SU-DHL-6 (cell line): ENCODE measurements around the gene TTLL9.

Experiments
- H2AFZ ChIP-seq: fragments of 200-600 bp; sonication (generic); 2 replicates; pipeline ENCODE4 v1.6.1; 2014; ENCODE audit warnings: low read depth, mild to moderate bottlenecking, moderate library complexity, mixed read lengths, antibody characterized with exemption, low read length; ENCODE audit not compliant: severe bottlenecking
- H3F3A ChIP-seq: fragments of 200-600 bp; shearing (Covaris generic); 2 replicates; pipeline ENCODE4 v1.6.0; 2016; ENCODE audit warnings: antibody characterized with exemption, mild to moderate bottlenecking; ENCODE audit not compliant: insufficient read depth
- H3K27ac ChIP-seq: fragments of 200-600 bp; sonication (generic); 2 replicates; pipeline ENCODE4 v1.5.1; 2016; ENCODE audit warnings: low read depth, mild to moderate bottlenecking, low read length, moderate library complexity, mixed read lengths
- H3K27me3 ChIP-seq: fragments of 200-600 bp; sonication (generic), shearing (Covaris generic); 2 replicates; pipeline ENCODE4 v1.6.0; 2014; ENCODE audit warnings: mild to moderate bottlenecking, low read length
- H3K36me3 ChIP-seq: fragments of 200-600 bp; sonication (generic); 2 replicates; pipeline ENCODE4 v1.6.1; 2014; ENCODE audit warnings: mild to moderate bottlenecking, low read length, mixed read lengths
- H3K4me2 ChIP-seq: fragments of 300-600, 200-600 bp; shearing (Covaris generic), sonication (generic); 2 replicates; pipeline ENCODE4 v1.6.0; 2014; ENCODE audit warnings: low read length, low read depth, mild to moderate bottlenecking; ENCODE audit not compliant: poor library complexity, severe bottlenecking
- H3K4me3 ChIP-seq: fragments of 200-600 bp; sonication (generic); 2 replicates; pipeline ENCODE4 v1.5.1; 2014; ENCODE audit warnings: antibody characterized with exemption, low read length, mild to moderate bottlenecking, mixed read lengths; ENCODE audit not compliant: insufficient read depth, poor library complexity, severe bottlenecking
- H3K79me2 ChIP-seq: fragments of 200-600 bp; sonication (generic); 2 replicates; pipeline ENCODE4 v1.6.1; 2014; ENCODE audit warnings: mild to moderate bottlenecking, low read length, moderate library complexity; ENCODE audit not compliant: insufficient read depth
- H3K9ac ChIP-seq: fragments of 200-600 bp; sonication (generic); 2 replicates; pipeline ENCODE4 v1.7.0; 2014; ENCODE audit warnings: mild to moderate bottlenecking, low read length
- H3K9me2 ChIP-seq: fragments of 200-600 bp; sonication (generic); replicated peaks from 2 replicates; pipeline ENCODE4 v1.6.1; 2014; ENCODE audit warnings: low read length; ENCODE audit not compliant: insufficient read depth
- H3K9me3 ChIP-seq: fragments of 200-600 bp; sonication (generic); 2 replicates; pipeline ENCODE4 v1.6.1; 2014; ENCODE audit warnings: low read length, mixed read lengths; ENCODE audit not compliant: insufficient read depth
- H4K20me1 ChIP-seq: fragments of 200-600 bp; sonication (generic); 2 replicates; pipeline ENCODE4 v1.6.1; 2014; ENCODE audit warnings: low read depth, mild to moderate bottlenecking, antibody characterized with exemption, low read length, moderate library complexity, mixed read lengths
- EZH2phosphoT487 ChIP-seq: fragments of 200-600 bp; sonication (generic), shearing (Covaris generic); conservative IDR thresholded peaks from 2 replicates; pipeline ENCODE4 v1.6.1; 2018; ENCODE audit warnings: mild to moderate bottlenecking, antibody characterized with exemption, low read length, moderate library complexity, mixed read lengths
- TF ChIP-seq, protein P1 (sequence below): fragments of 200-600 bp; sonication (generic); IDR thresholded peaks from one replicate; pipeline ENCODE4 v1.5.1; 2017; ENCODE audit warnings: antibody characterized with exemption, mild to moderate bottlenecking, low read length, moderate library complexity; ENCODE audit not compliant: insufficient read depth, poor library complexity, severe bottlenecking

The TTLL9 gene

DNA sequence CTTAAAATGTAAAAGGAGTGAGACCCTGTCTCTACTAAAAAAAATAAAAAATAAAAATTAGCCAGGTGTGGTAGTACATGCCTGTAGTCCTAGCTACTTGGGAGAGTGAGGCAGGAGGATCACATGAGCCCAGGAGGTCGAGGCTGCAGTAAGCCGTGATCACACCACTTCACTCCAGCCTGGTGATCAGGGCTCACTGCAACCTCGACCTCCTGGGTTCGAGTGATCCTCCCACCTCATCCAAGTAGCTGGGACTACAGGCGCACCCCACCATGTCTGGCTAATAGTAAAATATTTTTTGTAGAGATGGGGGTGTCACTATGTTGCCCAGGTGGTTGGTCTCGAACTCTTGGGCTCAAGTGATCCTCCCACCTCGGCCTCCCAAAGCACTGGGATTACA lies 17.0 kb upstream of the TTLL9 start:
- Histone ChIP-seq H3K9me3 (no peaks in the 10 kb centered on the region), H3K4me2 (no peak overlapping the region), H3K79me2 (no peaks in the 10 kb centered on the region), H3K27ac (no peak overlapping the region), H3K9me2 (no peaks in the 10 kb centered on the region), H3K36me3 (no peaks in the 10 kb centered on the region), H3K9ac (no peak overlapping the region), H3F3A (no peaks in the 10 kb centered on the region), H3K4me3 (no peak overlapping the region), H4K20me1 (no peaks in the 10 kb centered on the region), H2AFZ (no peak overlapping the region), H3K27me3 (no peaks in the 10 kb centered on the region)
- TF ChIP-seq, protein P1, sequence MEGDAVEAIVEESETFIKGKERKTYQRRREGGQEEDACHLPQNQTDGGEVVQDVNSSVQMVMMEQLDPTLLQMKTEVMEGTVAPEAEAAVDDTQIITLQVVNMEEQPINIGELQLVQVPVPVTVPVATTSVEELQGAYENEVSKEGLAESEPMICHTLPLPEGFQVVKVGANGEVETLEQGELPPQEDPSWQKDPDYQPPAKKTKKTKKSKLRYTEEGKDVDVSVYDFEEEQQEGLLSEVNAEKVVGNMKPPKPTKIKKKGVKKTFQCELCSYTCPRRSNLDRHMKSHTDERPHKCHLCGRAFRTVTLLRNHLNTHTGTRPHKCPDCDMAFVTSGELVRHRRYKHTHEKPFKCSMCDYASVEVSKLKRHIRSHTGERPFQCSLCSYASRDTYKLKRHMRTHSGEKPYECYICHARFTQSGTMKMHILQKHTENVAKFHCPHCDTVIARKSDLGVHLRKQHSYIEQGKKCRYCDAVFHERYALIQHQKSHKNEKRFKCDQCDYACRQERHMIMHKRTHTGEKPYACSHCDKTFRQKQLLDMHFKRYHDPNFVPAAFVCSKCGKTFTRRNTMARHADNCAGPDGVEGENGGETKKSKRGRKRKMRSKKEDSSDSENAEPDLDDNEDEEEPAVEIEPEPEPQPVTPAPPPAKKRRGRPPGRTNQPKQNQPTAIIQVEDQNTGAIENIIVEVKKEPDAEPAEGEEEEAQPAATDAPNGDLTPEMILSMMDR, result no peak
- no peak for TF ChIP-seq EZH2phosphoT487

GRCh38 chr20:31856516-31856915 lies 13.9 kb upstream of the TTLL9 start:
- H3K27me3 ChIP-seq, result no peaks in the 10 kb centered on the region
- no peak overlapping the region for H2AFZ ChIP-seq
- no peak overlapping the region for H3K4me3 ChIP-seq
- H3K36me3 ChIP-seq, result no peaks in the 10 kb centered on the region
- H3K9me3 ChIP-seq, result no peaks in the 10 kb centered on the region
- no peak overlapping the region for H3K9ac ChIP-seq
- no peak overlapping the region for H3K4me2 ChIP-seq
- H3K9me2 ChIP-seq, result no peaks in the 10 kb centered on the region
- no peaks in the 10 kb centered on the region for H3K79me2 ChIP-seq
- H4K20me1 ChIP-seq, result no peaks in the 10 kb centered on the region
- TF ChIP-seq, protein P1, result no peak
- TF ChIP-seq EZH2phosphoT487, result no peak
- no peaks in the 10 kb centered on the region for H3F3A ChIP-seq
- H3K27ac ChIP-seq, result no peak overlapping the region

GRCh38 chr20:31857861-31858759 lies 12.3 kb upstream of the TTLL9 start:
- no peak for TF ChIP-seq EZH2phosphoT487
- TF ChIP-seq, protein P1, result no peak
- Histone ChIP-seq H3K27me3 (no peaks in the 10 kb centered on the region), H3K4me2 (no peak overlapping the region)

More at GRCh38 chr20:31857861-31858759, 12.3 kb upstream of the TTLL9 start:
- Histone ChIP-seq H3K9ac (no peak overlapping the region), H4K20me1 (no peaks in the 10 kb centered on the region), H3K9me2 (no peaks in the 10 kb centered on the region), H3K79me2 (no peaks in the 10 kb centered on the region), H2AFZ (no peak overlapping the region), H3K9me3 (no peaks in the 10 kb centered on the region), H3K4me3 (no peak overlapping the region), H3K27ac (no peak overlapping the region), H3F3A (no peaks in the 10 kb centered on the region), H3K36me3 (no peaks in the 10 kb centered on the region)
